ENCODE measurements around the gene ADGRA3.

Gene ADGRA3

GRCh38 chr4:22551550-22551949, 35.7 kb upstream of the ADGRA3 start:
- no peak for TF ChIP-seq CTCF (IDR thresholded peaks at IDR 0.05)
- no peak overlapping the region for H3K4me3 ChIP-seq (ENCODE audit: low read depth in 1 of 2, low read length in 1 of 2)
- no peaks in the 10 kb centered on the region for H3K4me1 ChIP-seq (ENCODE audit: control insufficient read depth in 1 of 2, insufficient read depth in 1 of 2, low read depth in 1 of 2, low read length in 1 of 2)
- H3K27ac ChIP-seq, result no peak overlapping the region
- H3K9me3 ChIP-seq, result no peaks in the 10 kb centered on the region
- no peaks in the 10 kb centered on the region for H3K27me3 ChIP-seq
- H3K36me3 ChIP-seq, result no peaks in the 10 kb centered on the region

- H3K36me3 ChIP-seq, result no peaks in the 10 kb centered on the region
- no peak overlapping the region for H3K27ac ChIP-seq
- H3K27me3 ChIP-seq, result no peaks in the 10 kb centered on the region
- H3K4me3 ChIP-seq (ENCODE audit: low read depth in 1 of 2, low read length in 1 of 2), result no peak overlapping the region
- no peaks in the 10 kb centered on the region for H3K9me3 ChIP-seq
- H3K4me1 ChIP-seq (ENCODE audit: control insufficient read depth in 1 of 2, insufficient read depth in 1 of 2, low read depth in 1 of 2, low read length in 1 of 2), result no peaks in the 10 kb centered on the region
- TF ChIP-seq CTCF (IDR thresholded peaks at IDR 0.05), result no peak
These were observed 30.4 kb upstream of the ADGRA3 start for GRCh38 chr4:22546299-22546698.

GRCh38 chr4:22539251-22539650, 23.4 kb upstream of the ADGRA3 start:
- Histone ChIP-seq H3K4me3 (ENCODE audit: low read depth in 1 of 2, low read length in 1 of 2) (no peak overlapping the region), H3K4me1 (ENCODE audit: control insufficient read depth in 1 of 2, insufficient read depth in 1 of 2, low read depth in 1 of 2, low read length in 1 of 2) (no peaks in the 10 kb centered on the region), H3K27me3 (no peaks in the 10 kb centered on the region), H3K27ac (no peak overlapping the region), H3K36me3 (no peaks in the 10 kb centered on the region), H3K9me3 (peaks cover 3% of the 10 kb centered on the region)
- no peak for TF ChIP-seq CTCF (IDR thresholded peaks at IDR 0.05)

- H3K36me3 ChIP-seq, result no peaks in the 10 kb centered on the region
- TF ChIP-seq CTCF (IDR thresholded peaks at IDR 0.05), result no peak
- H3K9me3 ChIP-seq, result peaks cover 3% of the 10 kb centered on the region
- H3K27ac ChIP-seq, result no peak overlapping the region
- H3K27me3 ChIP-seq, result no peaks in the 10 kb centered on the region
- H3K4me1 ChIP-seq (ENCODE audit: control insufficient read depth in 1 of 2, insufficient read depth in 1 of 2, low read depth in 1 of 2, low read length in 1 of 2), result no peaks in the 10 kb centered on the region
- no peak overlapping the region for H3K4me3 ChIP-seq (ENCODE audit: low read depth in 1 of 2, low read length in 1 of 2)
These were observed 22.0 kb upstream of the ADGRA3 start for GRCh38 chr4:22537864-22538263.

- no peak overlapping the region for H3K27ac ChIP-seq
- H3K4me1 ChIP-seq (ENCODE audit: control insufficient read depth in 1 of 2, insufficient read depth in 1 of 2, low read depth in 1 of 2, low read length in 1 of 2), result no peaks in the 10 kb centered on the region
- no peaks in the 10 kb centered on the region for H3K36me3 ChIP-seq
- no peak for TF ChIP-seq CTCF (IDR thresholded peaks at IDR 0.05)
- peaks cover 3% of the 10 kb centered on the region for H3K9me3 ChIP-seq
- H3K27me3 ChIP-seq, result no peaks in the 10 kb centered on the region
- no peak overlapping the region for H3K4me3 ChIP-seq (ENCODE audit: low read depth in 1 of 2, low read length in 1 of 2)
These were observed 18.5 kb upstream of the ADGRA3 start for GRCh38 chr4:22534374-22534773.

- Histone ChIP-seq H3K4me3 (ENCODE audit: low read depth in 1 of 2, low read length in 1 of 2) (no peak overlapping the region), H3K9me3 (peaks cover 3% of the 10 kb centered on the region), H3K27me3 (no peaks in the 10 kb centered on the region), H3K27ac (no peak overlapping the region), H3K36me3 (no peaks in the 10 kb centered on the region), H3K4me1 (ENCODE audit: control insufficient read depth in 1 of 2, insufficient read depth in 1 of 2, low read depth in 1 of 2, low read length in 1 of 2) (no peaks in the 10 kb centered on the region)
- no peak for TF ChIP-seq CTCF (IDR thresholded peaks at IDR 0.05)
These were observed 17.0 kb upstream of the ADGRA3 start for GRCh38 chr4:22532896-22533295.
